Measurements from ENCODE around the gene TEX54. TPM values are rescaled to one million over a fixed set of nuclear protein-coding genes. Genes with fewer than 3 reads are reported as not detected.
A peak's percentile ranks its signal among the peaks of the same experiment; 100 is the strongest.
"Not testable (repeated sequence)": the region's sequence is repeated elsewhere in the genome, so short reads cannot be mapped to it uniquely, and the experiment has no call there.

TEX54 gene
- total RNA-seq, 1 donor = not detected

GRCh38 chr11:62855571-62856332 lies 23.1 kb upstream of the TEX54 start:
- DNase-seq (ENCODE audit: low read depth in 2 of 3, low spot score in 2 of 3) = peak; percentile 98 to 99 (median 99)

GRCh38 chr11:62854825-62855570 lies 22.4 kb upstream of the TEX54 start:
- DNase-seq (ENCODE audit: low read depth in 2 of 3, low spot score in 2 of 3) = no peak

- DNase-seq (ENCODE audit: low read depth in 2 of 3, low spot score in 2 of 3) = no peak
These were observed 21.6 kb upstream of the TEX54 start for GRCh38 chr11:62854013-62854824.

- DNase-seq (ENCODE audit: low read depth in 2 of 3, low spot score in 2 of 3) = no peak
These were observed 20.8 kb upstream of the TEX54 start for GRCh38 chr11:62853279-62853965.

GRCh38 chr11:62852523-62853188 lies 20.0 kb upstream of the TEX54 start:
- no peak for DNase-seq (ENCODE audit: low read depth in 2 of 3, low spot score in 2 of 3)

GRCh38 chr11:62851807-62852522 lies 19.3 kb upstream of the TEX54 start:
- DNase-seq (ENCODE audit: low read depth in 2 of 3, low spot score in 2 of 3) = no peak

- no peak for DNase-seq (ENCODE audit: low read depth in 2 of 3, low spot score in 2 of 3)
These were observed 18.5 kb upstream of the TEX54 start for GRCh38 chr11:62850911-62851806.

GRCh38 chr11:62847767-62848314 lies 15.2 kb upstream of the TEX54 start:
- no peak for DNase-seq (ENCODE audit: low read depth in 2 of 3, low spot score in 2 of 3)

- DNase-seq (ENCODE audit: low read depth in 2 of 3, low spot score in 2 of 3) = no peak
These were observed 13.5 kb upstream of the TEX54 start for GRCh38 chr11:62846177-62846576.

- DNase-seq (ENCODE audit: low read depth in 2 of 3, low spot score in 2 of 3) = no peak
These were observed 11.5 kb upstream of the TEX54 start for GRCh38 chr11:62844154-62844553.

- DNase-seq (ENCODE audit: low read depth in 2 of 3, low spot score in 2 of 3) = no peak
These were observed 10.8 kb upstream of the TEX54 start for GRCh38 chr11:62843466-62843865.

- not testable (repeated sequence) for DNase-seq (ENCODE audit: low read depth in 2 of 3, low spot score in 2 of 3)
These were observed 10.2 kb upstream of the TEX54 start for GRCh38 chr11:62842891-62843290.

GRCh38 chr11:62842171-62842741 lies 9.6 kb upstream of the TEX54 start:
- DNase-seq (ENCODE audit: low read depth in 2 of 3, low spot score in 2 of 3) = peak in 2 of 3 donors; percentile 27 to 40

GRCh38 chr11:62841361-62842170 lies 8.9 kb upstream of the TEX54 start:
- DNase-seq (ENCODE audit: low read depth in 2 of 3, low spot score in 2 of 3) = peak; percentile 85 to 97 (median 87)

- DNase-seq (ENCODE audit: low read depth in 2 of 3, low spot score in 2 of 3) = not testable (repeated sequence)
These were observed 8.2 kb upstream of the TEX54 start for GRCh38 chr11:62840721-62841360.
